HepG2 (cell line): ENCODE results near the gene CYP26B1. TPM values are rescaled to one million over a fixed set of nuclear protein-coding genes. Genes with fewer than 3 reads are reported as not detected.

ENCODE experiments used
- ATAC-seq: fragments of 200-7000 bp; cut with Tn5 transposase; 3 replicates; pipeline ENCODE4 v1.9.1; 2020; ENCODE audit warnings: mild to moderate bottlenecking, moderate library complexity
- BruUV-seq: library from RNA; stranded (reverse); fragments of 400-500 nt; replicated peaks from 2 replicates; lab custom pipeline; 2021; lab: Mats Ljungman, UMichigan
- CTCF ChIA-PET: fragments of 300-600 bp; formaldehyde crosslinking; extraction: SDS; loops from one replicate; lab custom pipeline; 2021; ENCODE audit warnings: low total read pairs, inconsistent platforms, low intra/inter-chr PET ratio; lab: Yijun Ruan, JAX
- POLR2A ChIA-PET: fragments of 350-600 bp; sonication (Branson Sonifier 250); formaldehyde crosslinking; loops from one replicate; lab custom pipeline; 2020; ENCODE audit warnings: antibody characterized with exemption, inconsistent platforms; lab: Yijun Ruan, JAX
- DNase-seq: peaks from one replicate; pipeline ENCODE4 v3.0.0-alpha.2; 2015; ENCODE audit warnings: low spot score
- FAIRE-seq: peaks from 3 replicates; lab custom pipeline; 2011; peaks lifted over from hg19 to GRCh38; lab: Jason Lieb, UNC
- H2AFZ ChIP-seq: one replicate; pipeline ENCODE4 v1.6.1; 2011; ENCODE audit warnings: low read length, inconsistent platforms
- H3K27ac ChIP-seq: fragments of 300-600 bp; 3 replicates; pipeline ENCODE4 v1.8.0; 2011; ENCODE audit warnings: mixed run types, mild to moderate bottlenecking, mixed read lengths, low read length, inconsistent platforms; ENCODE audit not compliant: insufficient read depth; ENCODE audit errors: extremely low read length
- H3K27me3 ChIP-seq, 2 experiments: fragments of 200-600 bp in 1 of 2; 2 replicates in 1 of 2; 3 replicates in 1 of 2; pipeline versions ENCODE4 v1.6.0 to v1.8.0; 2011; ENCODE audit warnings: low read length in 2 of 2, mild to moderate bottlenecking in 2 of 2, moderate library complexity in 2 of 2, inconsistent platforms in 1 of 2; ENCODE audit not compliant: insufficient read depth in 2 of 2, control insufficient read depth in 1 of 2
- H3K36me3 ChIP-seq, 2 experiments: fragments of 200-600 bp in 1 of 2; replicated peaks in 1 of 2; 2 replicates in 1 of 2; 3 replicates in 1 of 2; pipeline versions ENCODE4 v1.5.1 to v1.8.0; 2011; ENCODE audit warnings: low read length in 2 of 2, inconsistent platforms in 1 of 2; ENCODE audit not compliant: insufficient read depth in 2 of 2, control insufficient read depth in 1 of 2
- H3K4me1 ChIP-seq: 2 replicates; pipeline ENCODE4 v1.5.1; 2012; ENCODE audit warnings: low read length, inconsistent platforms; ENCODE audit not compliant: insufficient read depth
- H3K4me2 ChIP-seq: 2 replicates; pipeline ENCODE4 v1.6.0; 2011; ENCODE audit warnings: low read depth, low read length, inconsistent platforms
- H3K4me3 ChIP-seq, 3 experiments: fragments of 200-600 bp in 1 of 3; sonication (generic), shearing (Covaris generic) in 1 of 3; replicated peaks in 1 of 3; 2 replicates each; pipeline ENCODE4 v1.5.1; 2011 to 2016; ENCODE audit warnings: low read length in 3 of 3, inconsistent platforms in 2 of 3, low read depth in 2 of 3, mild to moderate bottlenecking in 2 of 3, control low read depth in 1 of 3, mixed read lengths in 1 of 3; ENCODE audit not compliant: insufficient read depth in 1 of 3
- H3K79me2 ChIP-seq: one replicate; pipeline ENCODE4 v1.6.1; 2011; ENCODE audit warnings: low read length, inconsistent platforms; ENCODE audit not compliant: insufficient read depth
- H3K9ac ChIP-seq: 2 replicates; pipeline ENCODE4 v1.6.0; 2011; ENCODE audit warnings: mild to moderate bottlenecking, low read depth, low read length, inconsistent platforms; ENCODE audit not compliant: insufficient read depth
- H3K9me3 ChIP-seq: 2 replicates; pipeline ENCODE4 v1.5.1; 2012; ENCODE audit warnings: mild to moderate bottlenecking, low read length
- H4K20me1 ChIP-seq: 2 replicates; pipeline ENCODE4 v1.6.0; 2011; ENCODE audit warnings: inconsistent platforms, mild to moderate bottlenecking, low read length, moderate library complexity; ENCODE audit not compliant: insufficient read depth
- FLYWCH1 ChIP-seq: sonication (generic); formaldehyde crosslinking; IDR thresholded peaks from 2 replicates; pipeline ENCODE4 v1.8.1; 2023; ENCODE audit warnings: mild to moderate bottlenecking, missing genetic modification reagents
- HNRNPH1 ChIP-seq: fragments of 200-400 bp; formaldehyde crosslinking; optimal IDR thresholded peaks from 2 replicates; pipeline ENCODE3; 2017; ENCODE audit warnings: mild to moderate bottlenecking, low read depth, low read length
- KLF13 ChIP-seq: sonication (generic); formaldehyde crosslinking; IDR thresholded peaks from 2 replicates; pipeline ENCODE4 v1.4.0; 2020; ENCODE audit warnings: mild to moderate bottlenecking, missing genetic modification reagents
- KLF6 ChIP-seq: IDR thresholded peaks from 2 replicates; pipeline ENCODE4 v1.8.0; 2016; ENCODE audit warnings: missing biosample characterization, missing genetic modification reagents
- MEIS2 ChIP-seq: sonication (generic); formaldehyde crosslinking; IDR thresholded peaks from 2 replicates; pipeline ENCODE4 v1.9.0; 2021; ENCODE audit warnings: mild to moderate bottlenecking, missing genetic modification reagents
- RBFOX2 ChIP-seq: fragments of 200-400 bp; formaldehyde crosslinking; IDR thresholded peaks from 2 replicates; pipeline ENCODE4 v1.6.1; 2017; ENCODE audit warnings: low read depth, mild to moderate bottlenecking, low read length
- RBM39 ChIP-seq: fragments of 200-400 bp; formaldehyde crosslinking; IDR thresholded peaks from one replicate; pipeline ENCODE4 v1.6.1; 2018; ENCODE audit warnings: antibody characterized with exemption, mild to moderate bottlenecking, low read depth, low read length; ENCODE audit not compliant: poor library complexity, severe bottlenecking
- SMC3 ChIP-seq: IDR thresholded peaks from 2 replicates; pipeline ENCODE4 v1.6.1; 2011; ENCODE audit warnings: low read length, improper control_type of control experiment
- SP5 ChIP-seq: IDR thresholded peaks from 2 replicates; pipeline ENCODE4 v1.6.1; 2016; ENCODE audit warnings: low read depth, borderline replicate concordance
- XBP1 ChIP-seq: sonication (generic); formaldehyde crosslinking; IDR thresholded peaks from 2 replicates; pipeline ENCODE4 v1.5.0; 2020; ENCODE audit warnings: missing genetic modification reagents
- ZIK1 ChIP-seq: sonication (generic); formaldehyde crosslinking; IDR thresholded peaks from 2 replicates; pipeline ENCODE4 v1.5.0; 2020; ENCODE audit warnings: mild to moderate bottlenecking, low read depth, missing genetic modification reagents, borderline replicate concordance
- WGBS: methylation state at CpG from one replicate; pipeline ENCODE4 v1.1.6; 2017; ENCODE audit warnings: low lambda C conversion rate; 5-methylcytosine and 5-hydroxymethylcytosine counted together
- in situ Hi-C: cut with HindIII; loops from 2 replicates; pipeline ENCODE4 v1.10.0; 2017; ENCODE audit warnings: low pct_unique_long_range_greater_than_20kb; ENCODE audit not compliant: extremely low pct_ligation_motif_present
- intact Hi-C: fragments of 100-400 bp; cut with micrococcal nuclease; formaldehyde crosslinking; loops from one replicate; pipeline ENCODE4 v1.10.0; 2022; ENCODE audit not compliant: unreplicated experiment
- polyA plus RNA-seq, 8 experiments: library from polyadenylated mRNA; depleted of rRNA in 3 of 8; stranded (reverse) in 7 of 8; unstranded in 1 of 8; fragments of >200 nt; fragmentation: Illumina TruSeq in 4 of 8; extraction: Trizol in 4 of 8; gene quantifications; 2 replicates each; pipeline versions ENCODE4 v1.2.1 to v1.2.3, GENCODE V29; 2011 to 2016; ENCODE audit warnings: low read depth in 4 of 8, missing spikeins in 1 of 8, mixed read lengths in 1 of 8; ENCODE audit not compliant: insufficient read depth in 1 of 8
- total RNA-seq, 5 experiments: library from RNA; depleted of rRNA; stranded (reverse); fragments of >200 nt; fragmentation: Illumina TruSeq; extraction: Trizol; gene quantifications; 2 replicates each; pipeline ENCODE4 v1.2.3, GENCODE V29; 2016; ENCODE audit warnings: low read depth in 1 of 5
- TF ChIP-seq, protein P1 (sequence below): IDR thresholded peaks from 2 replicates; pipeline ENCODE4 v1.6.1; 2016; ENCODE audit warnings: missing compliant biosample characterization, missing genetic modification reagents, borderline replicate concordance
- TF ChIP-seq, protein P2 (sequence below): sonication (generic); formaldehyde crosslinking; IDR thresholded peaks from 2 replicates; pipeline ENCODE4 v1.8.1; 2023; ENCODE audit warnings: missing genetic modification reagents, inconsistent platforms, borderline replicate concordance
- TF ChIP-seq, protein P3 (sequence below): sonication (generic); formaldehyde crosslinking; IDR thresholded peaks from 2 replicates; pipeline ENCODE4 v1.5.1; 2020; ENCODE audit warnings: mild to moderate bottlenecking, missing genetic modification reagents
- TF ChIP-seq, protein P4 (sequence below): sonication (generic); formaldehyde crosslinking; IDR thresholded peaks from 2 replicates; pipeline ENCODE4 v1.4.0; 2020; ENCODE audit warnings: mild to moderate bottlenecking, missing genetic modification reagents
- TF ChIP-seq, protein P5 (sequence below): sonication (generic); formaldehyde crosslinking; IDR thresholded peaks from 2 replicates; pipeline ENCODE4 v1.5.1; 2020; ENCODE audit warnings: mild to moderate bottlenecking, missing genetic modification reagents, borderline replicate concordance

CYP26B1 gene
- total and polyA plus RNA-seq, 2 of the 13 experiments (the other 11 are each of a cell fraction or from before 2014, with no cell fraction given), result 0.05 to 0.07 TPM

DNA sequence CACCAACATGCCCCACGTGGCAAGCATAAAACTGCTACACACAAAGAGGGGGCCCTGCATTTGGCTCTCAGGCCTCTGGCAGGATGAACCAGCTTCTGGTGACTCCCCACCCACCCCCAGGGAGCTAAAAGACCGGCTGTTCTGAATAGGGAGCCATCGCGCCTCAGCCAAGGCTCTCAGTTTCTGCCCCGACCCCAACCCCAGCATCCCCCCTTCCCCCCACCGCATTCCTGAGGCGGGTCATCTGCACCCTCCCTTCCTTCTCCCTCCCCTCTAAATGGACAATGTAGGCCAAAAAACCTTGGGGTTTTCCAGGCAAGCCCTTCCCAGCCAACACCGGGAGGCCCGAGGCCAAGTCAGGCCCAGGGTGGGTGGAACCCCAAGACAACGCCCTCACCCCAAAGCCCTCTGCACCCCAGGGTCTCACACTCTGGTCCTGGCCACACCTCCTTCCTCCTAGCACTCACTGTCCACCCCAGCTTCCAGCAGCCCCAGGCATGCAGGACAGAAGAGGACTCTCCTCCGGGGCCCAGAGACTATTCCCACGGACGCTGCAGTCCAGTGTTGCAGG, 5.7 kb downstream of the CYP26B1 start:
- H3K4me2 ChIP-seq, result no peak overlapping the region
- CTCF ChIA-PET, result no interaction called here
- H3K36me3 ChIP-seq, result no peaks in the 10 kb centered on the region
- POLR2A ChIA-PET, result no interaction called here
- FAIRE-seq (no peak), ATAC-seq (no peak), DNase-seq (no peak)
- H2AFZ ChIP-seq, result no peak overlapping the region
- no peak overlapping the region for H3K9ac ChIP-seq
- H4K20me1 ChIP-seq, result peaks cover 9% of the 10 kb centered on the region; the same call in 1 of the 2 replicates
- H3K4me3 ChIP-seq, result no peak overlapping the region
- BruUV-seq, result no TSS peak
- no peak overlapping the region for H3K27ac ChIP-seq
- H3K4me1 ChIP-seq, result peaks cover 38% of the 10 kb centered on the region
- intact Hi-C loops (no loop called here), in situ Hi-C loops (loop anchor here (10.0 kb wide), 1 partner anchor 337 kb away; no protein-coding TSS in a partner anchor)
- H3K9me3 ChIP-seq, result peaks cover 7% of the 10 kb centered on the region; the same call in 1 of the 2 replicates
- no peaks in the 10 kb centered on the region for H3K79me2 ChIP-seq
- WGBS, result 42% methylated on average over 13 of the region's 13 CpGs
- H3K27me3 ChIP-seq, result peaks cover 25 to 84% of the 10 kb centered on the region in 2 experiments
- TF ChIP-seq, protein P1, sequence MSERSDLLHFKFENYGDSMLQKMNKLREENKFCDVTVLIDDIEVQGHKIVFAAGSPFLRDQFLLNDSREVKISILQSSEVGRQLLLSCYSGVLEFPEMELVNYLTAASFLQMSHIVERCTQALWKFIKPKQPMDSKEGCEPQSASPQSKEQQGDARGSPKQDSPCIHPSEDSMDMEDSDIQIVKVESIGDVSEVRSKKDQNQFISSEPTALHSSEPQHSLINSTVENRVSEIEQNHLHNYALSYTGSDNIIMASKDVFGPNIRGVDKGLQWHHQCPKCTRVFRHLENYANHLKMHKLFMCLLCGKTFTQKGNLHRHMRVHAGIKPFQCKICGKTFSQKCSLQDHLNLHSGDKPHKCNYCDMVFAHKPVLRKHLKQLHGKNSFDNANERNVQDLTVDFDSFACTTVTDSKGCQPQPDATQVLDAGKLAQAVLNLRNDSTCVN, result no peak
- TF ChIP-seq, protein P2, sequence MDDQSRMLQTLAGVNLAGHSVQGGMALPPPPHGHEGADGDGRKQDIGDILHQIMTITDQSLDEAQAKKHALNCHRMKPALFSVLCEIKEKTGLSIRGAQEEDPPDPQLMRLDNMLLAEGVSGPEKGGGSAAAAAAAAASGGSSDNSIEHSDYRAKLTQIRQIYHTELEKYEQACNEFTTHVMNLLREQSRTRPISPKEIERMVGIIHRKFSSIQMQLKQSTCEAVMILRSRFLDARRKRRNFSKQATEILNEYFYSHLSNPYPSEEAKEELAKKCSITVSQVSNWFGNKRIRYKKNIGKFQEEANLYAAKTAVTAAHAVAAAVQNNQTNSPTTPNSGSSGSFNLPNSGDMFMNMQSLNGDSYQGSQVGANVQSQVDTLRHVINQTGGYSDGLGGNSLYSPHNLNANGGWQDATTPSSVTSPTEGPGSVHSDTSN (CRISPR knock-in tag), result no peak
- TF ChIP-seq MEIS2 (no peak), ZIK1 (CRISPR knock-in tag) (no peak), HNRNPH1 (no peak), SP5 (CRISPR knock-in tag) (no peak), KLF6 (CRISPR knock-in tag) (no peak), RBM39 (no peak), FLYWCH1 (CRISPR knock-in tag) (no peak), XBP1 (CRISPR knock-in tag) (no peak), RBFOX2 (no peak), SMC3 (no peak), KLF13 (no peak)
- TF ChIP-seq, protein P3, sequence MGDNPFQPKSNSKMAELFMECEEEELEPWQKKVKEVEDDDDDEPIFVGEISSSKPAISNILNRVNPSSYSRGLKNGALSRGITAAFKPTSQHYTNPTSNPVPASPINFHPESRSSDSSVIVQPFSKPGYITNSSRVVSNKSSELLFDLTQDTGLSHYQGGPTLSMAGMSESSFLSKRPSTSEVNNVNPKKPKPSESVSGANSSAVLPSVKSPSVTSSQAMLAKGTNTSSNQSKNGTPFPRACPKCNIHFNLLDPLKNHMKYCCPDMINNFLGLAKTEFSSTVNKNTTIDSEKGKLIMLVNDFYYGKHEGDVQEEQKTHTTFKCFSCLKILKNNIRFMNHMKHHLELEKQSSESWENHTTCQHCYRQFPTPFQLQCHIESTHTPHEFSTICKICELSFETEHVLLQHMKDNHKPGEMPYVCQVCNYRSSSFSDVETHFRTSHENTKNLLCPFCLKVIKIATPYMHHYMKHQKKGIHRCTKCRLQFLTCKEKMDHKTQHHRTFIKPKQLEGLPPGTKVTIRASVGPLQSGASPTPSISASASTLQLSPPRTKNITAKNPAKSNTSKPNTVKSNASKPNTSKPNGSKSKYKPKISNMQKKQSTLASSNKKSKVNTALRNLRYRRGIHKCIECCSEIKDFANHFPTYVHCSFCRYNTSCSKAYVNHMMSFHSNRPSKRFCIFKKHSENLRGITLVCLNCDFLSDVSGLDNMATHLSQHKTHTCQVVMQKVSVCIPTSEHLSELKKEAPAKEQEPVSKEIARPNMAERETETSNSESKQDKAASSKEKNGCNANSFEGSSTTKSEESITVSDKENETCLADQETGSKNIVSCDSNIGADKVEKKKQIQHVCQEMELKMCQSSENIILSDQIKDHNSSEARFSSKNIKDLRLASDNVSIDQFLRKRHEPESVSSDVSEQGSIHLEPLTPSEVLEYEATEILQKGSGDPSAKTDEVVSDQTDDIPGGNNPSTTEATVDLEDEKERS (CRISPR knock-in tag), result no peak
- TF ChIP-seq, protein P4, sequence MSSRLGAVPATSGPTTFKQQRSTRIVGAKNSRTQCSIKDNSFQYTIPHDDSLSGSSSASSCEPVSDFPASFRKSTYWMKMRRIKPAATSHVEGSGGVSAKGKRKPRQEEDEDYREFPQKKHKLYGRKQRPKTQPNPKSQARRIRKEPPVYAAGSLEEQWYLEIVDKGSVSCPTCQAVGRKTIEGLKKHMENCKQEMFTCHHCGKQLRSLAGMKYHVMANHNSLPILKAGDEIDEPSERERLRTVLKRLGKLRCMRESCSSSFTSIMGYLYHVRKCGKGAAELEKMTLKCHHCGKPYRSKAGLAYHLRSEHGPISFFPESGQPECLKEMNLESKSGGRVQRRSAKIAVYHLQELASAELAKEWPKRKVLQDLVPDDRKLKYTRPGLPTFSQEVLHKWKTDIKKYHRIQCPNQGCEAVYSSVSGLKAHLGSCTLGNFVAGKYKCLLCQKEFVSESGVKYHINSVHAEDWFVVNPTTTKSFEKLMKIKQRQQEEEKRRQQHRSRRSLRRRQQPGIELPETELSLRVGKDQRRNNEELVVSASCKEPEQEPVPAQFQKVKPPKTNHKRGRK (CRISPR knock-in tag), result no peak
- TF ChIP-seq, protein P5, sequence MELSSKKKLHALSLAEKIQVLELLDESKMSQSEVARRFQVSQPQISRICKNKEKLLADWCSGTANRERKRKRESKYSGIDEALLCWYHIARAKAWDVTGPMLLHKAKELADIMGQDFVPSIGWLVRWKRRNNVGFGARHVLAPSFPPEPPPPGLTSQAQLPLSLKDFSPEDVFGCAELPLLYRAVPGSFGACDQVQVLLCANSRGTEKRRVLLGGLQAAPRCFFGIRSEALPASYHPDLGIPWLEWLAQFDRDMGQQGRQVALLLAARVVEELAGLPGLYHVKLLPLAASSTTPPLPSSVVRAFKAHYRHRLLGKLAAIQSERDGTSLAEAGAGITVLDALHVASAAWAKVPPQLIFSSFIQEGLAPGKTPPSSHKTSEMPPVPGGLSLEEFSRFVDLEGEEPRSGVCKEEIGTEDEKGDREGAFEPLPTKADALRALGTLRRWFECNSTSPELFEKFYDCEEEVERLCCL (CRISPR knock-in tag), result no peak
